IMR-90 (cell line): ENCODE data around the gene RERE.

Experiments
- BHLHE40 ChIP-seq: fragments of 150-350 bp; IDR thresholded peaks from 2 replicates; pipeline ENCODE4 v1.6.1; 2016; ENCODE audit warnings: mild to moderate bottlenecking, low read depth, low read length
- CHD1 ChIP-seq: IDR thresholded peaks from 2 replicates; pipeline ENCODE4 v1.6.1; 2012; ENCODE audit warnings: low read depth, low read length, improper control_type of control experiment
- CTCF ChIP-seq: conservative IDR thresholded peaks from 2 replicates; pipeline ENCODE4 v1.5.1; 2012; ENCODE audit warnings: mild to moderate bottlenecking, low read depth, low read length, improper control_type of control experiment
- MAFK ChIP-seq: IDR thresholded peaks from 2 replicates; pipeline ENCODE4 v1.6.1; 2012; ENCODE audit warnings: low read depth, low read length, improper control_type of control experiment
- MAZ ChIP-seq: IDR thresholded peaks from 2 replicates; pipeline ENCODE4 v1.6.1; 2012; ENCODE audit warnings: low read depth, mild to moderate bottlenecking, low read length, improper control_type of control experiment, moderate library complexity, borderline replicate concordance
- MXI1 ChIP-seq: IDR thresholded peaks from 2 replicates; pipeline ENCODE4 v1.6.1; 2012; ENCODE audit warnings: low read depth, mild to moderate bottlenecking, low read length, moderate library complexity, borderline replicate concordance
- POLR2A ChIP-seq: IDR thresholded peaks from 2 replicates; pipeline ENCODE4 v1.6.1; 2012; ENCODE audit warnings: mild to moderate bottlenecking, low read depth, low read length
- RAD21 ChIP-seq: IDR thresholded peaks from 2 replicates; pipeline ENCODE4 v1.6.1; 2012; ENCODE audit warnings: low read length, improper control_type of control experiment
- RFX5 ChIP-seq: IDR thresholded peaks from 2 replicates; pipeline ENCODE4 v1.8.0; 2012; ENCODE audit warnings: low read depth, mild to moderate bottlenecking, low read length, moderate library complexity
- SMC3 ChIP-seq: fragments of 150-350 bp; IDR thresholded peaks from 2 replicates; pipeline ENCODE4 v1.6.1; 2016; ENCODE audit warnings: low read depth, mild to moderate bottlenecking, antibody characterized with exemption, low read length, moderate library complexity
- USF2 ChIP-seq: fragments of 150-350 bp; IDR thresholded peaks from 2 replicates; pipeline ENCODE4 v1.6.1; 2017; ENCODE audit warnings: mild to moderate bottlenecking, antibody characterized with exemption, low read length, low read depth

DNA sequence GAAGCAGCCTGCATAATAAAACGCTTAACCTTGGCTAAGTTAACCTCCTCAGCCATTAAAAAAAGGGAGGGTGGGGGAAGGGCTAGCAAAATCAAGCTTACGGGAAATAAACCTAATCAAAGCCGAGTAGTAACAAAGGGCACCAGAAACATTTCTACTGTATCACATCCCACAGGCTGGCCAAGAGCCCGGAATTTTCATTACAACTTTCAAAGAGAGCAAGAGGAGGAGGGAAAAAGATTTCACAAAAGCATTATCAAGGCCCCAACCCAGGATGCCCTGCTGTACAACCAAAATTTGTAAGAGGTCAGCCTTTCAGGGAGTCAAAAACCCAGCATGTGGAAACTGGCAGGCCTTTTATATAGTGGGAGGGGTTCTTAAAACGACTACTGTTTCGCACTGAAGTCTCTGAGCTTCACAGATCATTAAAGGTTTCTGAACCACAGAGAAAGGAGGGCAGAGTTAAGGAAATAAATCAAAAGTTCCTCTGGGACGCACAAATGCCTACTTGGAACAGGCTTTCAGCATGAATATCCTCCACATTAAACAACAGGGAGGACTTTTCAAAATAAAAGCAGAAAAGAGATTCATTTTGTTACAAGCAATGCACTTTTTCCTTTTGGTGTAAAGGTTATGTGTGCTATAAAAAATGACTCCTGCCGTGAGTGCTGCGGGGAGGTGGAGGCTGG lies 409.1 kb downstream of the RERE start:
- TF ChIP-seq MXI1 (no peak), BHLHE40 (no peak), CTCF (no peak), POLR2A (no peak), RAD21 (no peak), RFX5 (no peak), USF2 (no peak), MAZ (no peak), MAFK (no peak), CHD1 (no peak), SMC3 (no peak)
